Transverse colon (tissue), 4 donors: ENCODE measurements around the gene ZNF672.

Experiments used
- EP300 ChIP-seq: sonication (generic); formaldehyde crosslinking; IDR thresholded peaks from one replicate; pipeline ENCODE4 v1.6.1; 2017; ENCODE audit warnings: antibody characterized with exemption, low read depth
- POLR2A ChIP-seq: fragments of 450-650 bp; IDR thresholded peaks from one replicate; pipeline ENCODE4 v1.6.1; 2016; ENCODE audit warnings: antibody characterized with exemption, mild to moderate bottlenecking, moderate library complexity
- POLR2AphosphoS5 ChIP-seq, 3 donors: sonication (generic); formaldehyde crosslinking; IDR thresholded peaks; one replicate each; pipeline ENCODE4 v1.6.1; 2016; ENCODE audit warnings: antibody characterized with exemption in 3 of 3
- TF ChIP-seq, protein P1 (sequence below), 5 experiments: fragments of 200-600 bp in 3 of 5; fragments of 450-650 bp in 2 of 5; sonication (generic) in 3 of 5; IDR thresholded peaks; 1 replicate in 2 of 5; 2 replicates in 3 of 5; pipeline ENCODE4 v1.5.1; 2016 to 2017; ENCODE audit warnings: antibody characterized with exemption in 5 of 5, inconsistent platforms in 3 of 5, mild to moderate bottlenecking in 2 of 5, moderate library complexity in 1 of 5

DNA sequence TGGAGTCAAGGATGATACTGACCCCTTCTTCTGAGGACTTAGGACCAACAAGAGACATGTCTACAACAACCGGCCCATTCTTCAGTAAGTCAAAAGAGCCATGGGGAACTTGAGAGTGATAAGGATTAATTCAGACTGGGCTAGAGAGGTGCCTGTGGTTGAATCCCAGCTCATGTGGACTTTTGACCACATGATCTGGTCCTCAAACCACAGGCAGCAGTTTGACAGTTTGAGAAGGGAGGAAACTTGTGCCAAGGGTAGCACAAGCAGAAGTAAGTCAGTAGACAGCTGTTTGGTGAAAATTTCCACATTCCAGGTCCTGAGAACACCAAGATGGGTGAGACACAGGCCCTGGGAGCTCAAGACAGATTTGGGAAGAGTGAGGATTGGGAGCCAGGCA is 32.1 kb upstream of the ZNF672 start:
- TF ChIP-seq, protein P1, sequence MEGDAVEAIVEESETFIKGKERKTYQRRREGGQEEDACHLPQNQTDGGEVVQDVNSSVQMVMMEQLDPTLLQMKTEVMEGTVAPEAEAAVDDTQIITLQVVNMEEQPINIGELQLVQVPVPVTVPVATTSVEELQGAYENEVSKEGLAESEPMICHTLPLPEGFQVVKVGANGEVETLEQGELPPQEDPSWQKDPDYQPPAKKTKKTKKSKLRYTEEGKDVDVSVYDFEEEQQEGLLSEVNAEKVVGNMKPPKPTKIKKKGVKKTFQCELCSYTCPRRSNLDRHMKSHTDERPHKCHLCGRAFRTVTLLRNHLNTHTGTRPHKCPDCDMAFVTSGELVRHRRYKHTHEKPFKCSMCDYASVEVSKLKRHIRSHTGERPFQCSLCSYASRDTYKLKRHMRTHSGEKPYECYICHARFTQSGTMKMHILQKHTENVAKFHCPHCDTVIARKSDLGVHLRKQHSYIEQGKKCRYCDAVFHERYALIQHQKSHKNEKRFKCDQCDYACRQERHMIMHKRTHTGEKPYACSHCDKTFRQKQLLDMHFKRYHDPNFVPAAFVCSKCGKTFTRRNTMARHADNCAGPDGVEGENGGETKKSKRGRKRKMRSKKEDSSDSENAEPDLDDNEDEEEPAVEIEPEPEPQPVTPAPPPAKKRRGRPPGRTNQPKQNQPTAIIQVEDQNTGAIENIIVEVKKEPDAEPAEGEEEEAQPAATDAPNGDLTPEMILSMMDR (IDR thresholded peaks at IDR 0.05) = no peak
- TF ChIP-seq POLR2A (no peak), POLR2AphosphoS5 (IDR thresholded peaks at IDR 0.05) (no peak), EP300 (no peak)
